Dedifferentiated amniotic fluid mesenchymal stem cell (primary cell): ENCODE measurements around the gene DHRS4L2.
"Not testable (repeated sequence)": the region's sequence is repeated elsewhere in the genome, so short reads cannot be mapped to it uniquely, and the experiment has no call there.

ENCODE experiments used
- DNase-seq: peaks from one replicate; pipeline ENCODE4 v3.0.0-alpha.2; 2016; ENCODE audit errors: extremely low spot score

Gene DHRS4L2

DNA sequence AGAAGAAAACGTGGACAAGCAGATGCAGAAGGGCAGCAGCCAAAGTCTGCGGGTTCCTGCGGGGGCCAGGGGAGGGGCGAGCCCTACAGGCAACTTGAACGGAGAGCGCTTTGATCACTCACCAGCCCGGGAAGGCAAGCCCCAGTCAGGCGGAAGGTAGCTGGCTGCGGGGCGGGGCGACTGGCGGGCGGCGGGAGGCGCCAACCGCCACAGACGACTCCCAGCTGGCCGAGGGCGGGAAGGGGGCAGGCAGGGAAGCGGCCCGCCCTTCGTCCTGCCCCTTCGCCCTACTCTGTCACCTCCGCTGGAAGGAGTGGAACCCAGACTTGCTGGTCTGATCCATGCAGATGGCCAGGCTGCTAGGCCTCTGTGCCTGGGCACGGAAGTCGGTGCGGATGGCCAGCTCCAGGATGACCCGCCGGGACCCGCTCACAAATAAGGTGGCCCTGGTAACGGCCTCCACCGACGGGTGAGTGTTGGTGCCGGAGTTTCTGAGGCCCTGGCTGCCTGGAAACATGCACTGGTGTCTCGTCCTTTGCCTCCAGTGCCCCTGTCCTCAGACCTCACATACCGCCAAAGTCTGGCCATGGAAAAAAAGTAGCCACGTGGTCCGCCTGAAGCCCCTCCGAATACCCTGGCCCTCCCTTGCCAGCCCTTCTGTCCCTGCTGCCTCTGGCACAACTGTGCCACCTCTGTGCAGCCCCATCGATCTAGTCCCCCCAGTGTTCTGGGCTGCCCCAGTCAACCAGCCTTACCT is at the start of gene DHRS4L2:
DHRS4L2 (plus strand) TSS at position 323 of the 757 bp plus-strand sequence; CDS start at position 342, 19 bp downstream.
- not testable (repeated sequence) for DNase-seq

DNA sequence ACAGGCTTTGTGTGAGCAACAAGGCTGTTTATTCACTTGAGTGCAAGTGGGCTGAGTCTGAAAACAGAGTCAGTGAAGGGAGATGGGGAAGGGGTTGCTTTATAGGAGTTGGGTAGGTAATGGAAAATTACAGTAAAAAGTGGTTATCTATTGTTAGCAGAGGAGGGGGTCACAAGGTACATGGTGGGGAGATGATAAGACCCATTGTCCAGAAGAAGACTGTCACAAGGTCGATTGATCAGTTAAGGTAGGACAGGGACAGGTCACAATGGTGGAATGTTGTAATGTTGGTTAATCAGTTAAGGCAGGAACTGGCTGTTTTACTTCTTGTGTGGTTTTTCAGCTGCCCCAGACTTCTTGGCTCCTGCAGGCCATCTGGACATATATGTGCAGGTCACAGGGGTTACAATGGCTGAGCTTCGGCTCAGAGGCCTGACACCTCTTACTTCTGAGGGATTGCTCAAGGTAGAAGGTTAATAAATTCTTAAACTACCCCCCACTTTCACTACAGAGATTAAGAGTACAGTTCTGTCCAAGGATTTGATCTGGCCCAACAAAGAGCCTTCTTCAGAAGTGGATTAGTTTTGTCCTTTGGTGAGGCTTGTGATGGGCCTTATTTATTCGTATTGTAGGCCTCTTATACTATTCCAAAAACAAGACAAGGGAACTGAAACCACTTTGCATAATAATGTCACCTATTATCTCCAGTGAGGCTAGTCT is 49.0 kb upstream of the DHRS4L2 start:
- DNase-seq: no peak

DNA sequence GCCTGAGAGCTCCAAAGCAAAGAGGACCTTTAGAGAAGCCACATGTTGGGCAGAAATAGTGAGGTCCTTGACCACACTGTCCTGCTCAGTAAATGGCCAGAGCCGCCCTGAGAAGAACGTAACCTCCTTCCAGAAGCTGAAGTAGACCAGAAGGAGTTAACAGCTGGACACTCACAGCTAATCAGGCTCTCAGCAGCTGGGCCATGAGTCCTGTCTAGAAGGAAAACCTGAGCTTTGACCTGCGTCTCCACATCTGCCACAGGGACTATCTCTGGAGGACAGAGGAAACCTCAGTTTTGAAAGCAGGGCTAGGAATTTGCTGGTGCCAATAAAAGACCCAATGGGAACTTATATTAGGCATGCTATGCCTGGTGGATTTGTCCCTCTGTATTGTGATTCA is 47.5 kb upstream of the DHRS4L2 start:
- no peak for DNase-seq

DNA sequence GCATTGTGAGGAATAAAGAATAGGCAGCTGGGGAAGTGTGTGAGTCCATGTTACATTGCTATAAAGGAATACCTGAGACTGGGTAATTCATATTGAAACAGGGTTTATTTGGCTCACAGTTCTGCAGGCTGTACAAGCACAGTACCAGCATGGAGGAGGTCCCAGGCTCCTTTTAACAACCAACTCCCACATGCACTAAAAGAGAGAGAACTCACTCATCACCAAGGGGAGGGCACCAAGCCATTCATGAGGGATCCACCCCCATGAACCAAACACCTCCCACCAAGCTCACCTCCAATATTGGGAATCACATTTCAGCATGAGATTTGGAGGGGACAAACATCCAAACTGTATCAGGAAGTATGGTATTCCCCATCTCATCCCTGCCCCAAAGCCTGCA is 47.1 kb upstream of the DHRS4L2 start:
- DNase-seq: no peak

DNA sequence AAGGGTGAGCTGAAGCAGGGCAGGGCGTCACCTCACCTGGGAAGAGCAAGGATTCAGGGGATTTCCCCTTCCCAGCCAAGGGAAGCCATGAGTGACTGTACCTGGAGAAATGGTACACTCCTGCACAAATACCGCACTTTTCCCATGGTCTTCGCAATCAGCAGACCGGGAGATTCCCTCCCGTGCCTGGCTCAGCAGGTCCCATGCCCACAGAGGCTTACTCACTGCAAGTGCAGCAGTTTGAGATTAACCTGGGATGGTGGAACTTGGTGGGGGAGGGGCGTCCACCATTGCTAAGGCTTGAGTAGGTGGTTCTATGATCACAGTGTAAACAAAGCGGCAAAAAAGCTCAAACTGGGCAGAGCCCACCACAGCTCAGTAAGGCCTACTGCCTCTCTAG is 46.1 kb upstream of the DHRS4L2 start:
- DNase-seq: no peak

DNA sequence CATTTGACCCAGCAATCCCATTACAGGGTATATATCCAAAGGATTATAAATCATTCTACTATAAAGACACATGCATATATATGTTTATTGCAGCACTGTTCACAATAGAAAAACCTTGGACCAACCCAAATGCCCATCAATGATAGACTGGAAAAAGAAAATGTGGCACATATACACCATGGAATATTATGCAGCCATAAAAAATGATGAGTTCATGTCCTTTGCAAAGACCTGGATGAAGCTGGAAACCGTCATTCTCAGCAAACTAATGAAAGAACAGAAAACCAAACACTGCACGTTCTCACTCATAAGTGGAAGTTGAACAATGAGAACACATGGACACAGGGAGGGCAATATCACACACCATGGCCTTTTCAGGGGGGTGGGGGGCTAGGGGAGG is 39.7 kb upstream of the DHRS4L2 start:
- not testable (repeated sequence) for DNase-seq

DNA sequence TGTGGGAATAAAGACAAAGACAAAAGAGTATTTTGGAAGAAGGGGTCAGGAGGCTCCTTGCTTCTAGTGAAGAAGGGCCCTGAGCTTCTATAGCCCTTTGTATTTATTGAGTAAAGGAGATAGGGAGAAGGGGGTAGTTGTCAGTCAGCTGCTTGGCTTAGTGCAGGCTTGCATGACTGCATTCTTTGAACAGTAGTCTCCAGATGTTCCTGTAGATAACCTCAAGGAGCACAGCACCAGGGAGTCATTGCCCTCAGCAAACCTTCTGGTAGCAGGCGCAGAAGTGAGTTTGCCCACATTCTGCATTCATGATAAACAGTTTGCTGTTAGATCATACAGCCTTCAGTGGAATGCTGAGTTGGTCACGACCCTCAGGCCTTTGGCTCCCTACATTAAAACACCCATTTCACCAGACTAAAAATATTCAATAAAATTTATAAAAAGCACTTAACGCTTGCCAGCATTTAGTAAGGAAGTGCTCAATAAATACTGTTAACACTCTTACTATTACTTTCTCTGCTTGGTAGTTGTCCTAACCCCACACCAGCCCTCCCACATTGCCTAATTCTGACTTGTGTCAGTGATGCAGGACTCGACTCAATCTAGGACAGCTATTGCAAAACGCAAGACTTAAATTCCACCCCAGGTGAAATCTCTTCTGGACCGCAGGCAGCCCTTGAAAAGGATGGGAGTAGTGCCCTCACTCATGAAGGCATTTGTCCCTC is 38.2 kb upstream of the DHRS4L2 start:
- no peak for DNase-seq

DNA sequence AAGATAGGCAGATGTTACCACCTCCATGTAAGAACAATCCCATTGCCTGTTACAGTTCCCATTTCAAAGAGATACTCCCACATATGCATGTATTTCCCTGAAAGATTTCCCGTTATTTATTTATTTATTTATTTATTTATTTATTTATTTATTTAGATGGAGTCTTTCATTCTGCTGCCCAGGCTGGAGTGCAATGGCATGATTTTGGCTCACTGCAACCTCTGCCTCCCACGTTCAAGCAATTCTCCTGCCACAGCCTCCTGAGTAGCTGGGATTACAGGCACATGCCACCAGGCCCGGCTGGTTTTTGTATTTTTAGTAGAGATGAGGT is 37.6 kb upstream of the DHRS4L2 start:
- not testable (repeated sequence) for DNase-seq

DNA sequence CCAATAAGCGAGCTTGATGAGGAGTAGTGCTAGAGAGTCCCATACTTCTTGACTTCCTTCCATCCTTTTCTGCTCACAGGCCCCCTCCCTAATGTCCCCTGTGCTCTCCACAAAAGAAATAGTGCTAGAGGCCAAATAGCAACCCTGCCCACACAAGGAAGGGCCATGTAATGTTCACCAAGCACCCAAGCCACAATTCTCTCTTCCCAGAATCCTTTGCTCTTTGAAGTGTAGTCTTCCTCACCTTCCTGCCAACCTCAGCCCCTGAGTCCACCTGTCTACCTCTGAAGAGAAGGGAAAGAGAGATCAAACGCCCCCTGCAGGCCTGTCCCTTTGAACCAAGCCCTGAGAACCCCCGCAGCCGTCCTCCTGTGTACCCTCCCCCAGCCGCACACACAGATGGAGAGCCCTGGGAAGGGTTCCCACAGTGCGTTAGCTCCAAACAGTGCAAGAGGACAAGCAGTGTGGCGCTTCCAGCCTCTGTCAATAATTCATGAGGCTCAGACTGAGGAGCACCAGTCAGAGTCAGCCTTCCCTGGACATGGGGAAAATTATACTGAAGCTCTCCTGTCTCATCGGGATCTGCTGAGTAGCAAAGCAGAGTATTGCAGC is 37.0 kb upstream of the DHRS4L2 start:
- no peak for DNase-seq

DNA sequence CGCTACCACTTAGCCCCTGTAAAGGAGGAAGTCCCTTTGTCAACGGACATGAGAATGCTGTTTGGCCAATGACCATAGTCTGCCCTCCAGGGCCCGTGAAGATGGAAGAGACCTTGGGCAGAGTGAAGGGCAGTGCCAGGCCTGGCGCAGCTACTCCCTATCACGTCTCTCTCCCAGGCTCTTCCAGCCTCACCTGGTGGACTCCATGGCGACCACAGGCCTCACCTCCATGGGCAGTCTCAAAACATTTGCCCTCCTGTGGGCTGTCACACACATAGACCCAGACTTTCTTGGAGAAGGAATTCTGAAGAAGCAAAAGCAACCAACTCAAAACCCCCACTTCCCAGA is 35.6 kb upstream of the DHRS4L2 start:
- not testable (repeated sequence) for DNase-seq

DNA sequence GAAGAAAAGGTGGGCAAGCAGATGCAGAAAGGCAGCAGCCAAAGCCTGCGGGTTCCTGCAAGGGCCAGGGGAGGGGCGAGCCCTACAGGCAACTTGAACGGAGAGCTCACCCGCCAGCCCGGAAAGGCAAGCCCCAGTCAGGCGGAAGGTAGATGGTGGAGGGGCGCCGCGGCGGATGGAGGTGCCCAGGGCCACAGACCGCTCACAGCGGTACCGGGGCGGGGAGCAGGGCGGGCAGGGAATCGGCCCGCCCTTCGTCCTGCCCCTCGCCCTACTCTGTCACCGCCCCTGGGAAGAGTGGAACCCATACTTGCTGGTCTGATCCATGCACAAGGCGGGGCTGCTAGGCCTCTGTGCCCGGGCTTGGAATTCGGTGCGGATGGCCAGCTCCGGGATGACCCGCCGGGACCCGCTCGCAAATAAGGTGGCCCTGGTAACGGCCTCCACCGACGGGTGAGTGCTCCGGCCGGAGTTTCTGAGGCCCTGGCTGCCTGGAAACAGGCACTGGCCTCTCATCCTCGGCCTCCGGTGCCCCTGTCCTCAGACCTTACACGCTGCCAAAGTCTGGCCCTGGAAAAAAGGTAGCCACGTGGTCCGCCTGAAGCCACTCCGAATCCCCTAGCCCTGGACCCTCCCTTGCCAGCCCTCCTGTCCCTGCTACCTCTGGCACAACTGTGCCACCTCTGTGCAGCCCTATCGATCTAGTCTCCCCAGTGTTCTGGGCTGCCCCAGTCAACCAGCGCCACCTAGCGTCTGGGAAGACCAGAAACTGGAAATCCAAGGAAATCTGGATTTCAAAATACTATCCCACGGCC is 35.1 kb upstream of the DHRS4L2 start, which contains the start of gene DHRS4:
DHRS4 (plus strand) TSS at position 307 of the 815 bp plus-strand sequence; CDS start at position 326, 19 bp downstream.
- peak; percentile 76 for DNase-seq

DNA sequence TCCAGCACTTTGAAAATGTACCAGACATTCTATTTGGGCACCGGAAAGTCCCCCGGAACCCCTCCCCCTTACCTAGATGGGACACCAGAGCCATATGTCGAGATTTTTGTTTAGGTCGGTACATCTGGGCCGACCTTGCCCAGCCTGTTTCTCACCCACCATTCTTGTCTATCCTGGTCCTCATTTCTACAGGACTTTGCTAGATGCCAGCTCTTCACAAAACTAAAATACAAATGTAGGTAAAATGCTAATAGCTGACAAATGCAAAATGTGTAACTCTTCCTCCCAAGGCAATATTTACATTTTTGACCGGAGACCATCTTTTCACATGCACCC is 34.5 kb upstream of the DHRS4L2 start:
- not testable (repeated sequence) for DNase-seq

DNA sequence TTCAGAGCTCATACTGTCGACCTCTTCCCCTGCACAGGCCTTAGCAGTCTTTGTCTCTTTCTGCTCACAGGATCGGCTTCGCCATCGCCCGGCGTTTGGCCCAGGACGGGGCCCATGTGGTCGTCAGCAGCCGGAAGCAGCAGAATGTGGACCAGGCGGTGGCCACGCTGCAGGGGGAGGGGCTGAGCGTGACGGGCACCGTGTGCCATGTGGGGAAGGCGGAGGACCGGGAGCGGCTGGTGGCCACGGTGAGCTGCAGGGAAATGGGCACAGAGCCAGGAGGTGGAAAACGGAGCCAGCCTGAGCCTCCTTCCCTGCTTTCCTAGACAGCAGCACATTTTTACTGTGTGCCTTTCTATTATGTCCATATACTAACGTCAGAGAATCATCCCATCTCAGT is 33.8 kb upstream of the DHRS4L2 start:
- not testable (repeated sequence) for DNase-seq

DNA sequence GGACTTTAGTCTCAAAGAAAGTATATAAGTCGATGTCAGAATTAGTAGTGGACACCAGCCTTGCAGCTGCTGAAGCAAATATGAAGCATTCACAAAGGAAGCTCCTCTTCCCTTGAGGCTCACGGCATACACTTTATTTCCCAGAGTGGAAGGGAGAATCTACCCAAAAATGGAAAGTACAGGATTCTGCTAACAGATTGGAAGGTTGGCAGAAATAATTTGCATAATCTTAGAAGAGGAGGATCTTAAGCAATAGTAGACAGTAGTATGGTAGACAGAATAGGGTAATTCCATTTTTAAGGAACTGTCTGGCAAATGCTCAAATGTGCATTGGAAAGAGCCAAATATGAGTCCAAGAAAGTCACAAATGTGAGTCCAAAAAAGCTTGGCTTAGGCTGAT is 32.9 kb upstream of the DHRS4L2 start:
- not testable (repeated sequence) for DNase-seq

DNA sequence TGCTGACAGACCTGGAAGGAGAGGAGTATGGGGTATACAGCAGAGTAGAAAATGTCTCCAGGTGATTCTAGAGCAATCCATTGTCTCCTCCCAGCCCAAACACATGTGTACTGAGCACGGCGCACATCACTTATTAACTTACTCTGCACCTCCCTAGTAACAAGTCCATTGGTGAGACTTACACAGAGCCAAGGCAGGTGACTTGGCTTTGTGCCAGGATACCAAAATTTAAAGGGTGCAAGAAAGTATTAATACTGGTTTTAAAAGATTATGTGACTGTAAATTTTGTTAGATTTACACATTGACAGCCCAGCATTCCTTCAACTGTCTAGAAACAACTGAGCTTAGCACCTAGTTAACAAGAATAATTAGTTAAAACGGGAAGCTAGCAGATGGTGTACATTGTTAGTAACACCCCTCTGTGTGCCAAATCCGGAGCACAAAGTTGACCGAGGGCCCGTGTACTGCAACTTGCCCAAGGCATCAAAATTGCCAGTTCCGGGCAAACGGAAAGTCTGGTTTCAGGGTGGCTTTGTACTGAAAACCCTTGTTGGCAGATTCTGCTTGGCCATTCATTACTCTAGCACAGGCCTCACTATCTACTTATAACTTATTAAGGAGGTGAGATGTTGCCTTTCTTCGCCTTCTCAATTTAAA is 30.7 kb upstream of the DHRS4L2 start:
- not testable (repeated sequence) for DNase-seq

DNA sequence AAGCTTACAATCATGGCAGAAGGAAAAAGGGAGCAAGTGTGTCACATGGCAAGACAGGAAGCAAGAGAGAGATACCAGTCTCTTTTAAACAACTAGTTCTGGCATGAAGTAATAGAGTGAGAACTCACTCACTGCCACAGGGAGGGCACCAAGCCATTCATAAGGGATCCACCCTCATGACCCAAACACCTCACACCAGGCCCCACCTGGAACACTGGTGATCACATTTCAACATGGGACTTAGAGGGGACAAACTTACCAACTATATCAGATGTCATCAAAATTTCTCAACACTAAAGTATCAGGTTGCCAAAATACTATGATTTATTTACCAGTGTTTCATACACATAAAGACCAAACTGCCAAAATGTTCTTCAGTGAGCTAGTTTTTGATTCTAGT is 27.8 kb upstream of the DHRS4L2 start:
- DNase-seq: not testable (repeated sequence)

DNA sequence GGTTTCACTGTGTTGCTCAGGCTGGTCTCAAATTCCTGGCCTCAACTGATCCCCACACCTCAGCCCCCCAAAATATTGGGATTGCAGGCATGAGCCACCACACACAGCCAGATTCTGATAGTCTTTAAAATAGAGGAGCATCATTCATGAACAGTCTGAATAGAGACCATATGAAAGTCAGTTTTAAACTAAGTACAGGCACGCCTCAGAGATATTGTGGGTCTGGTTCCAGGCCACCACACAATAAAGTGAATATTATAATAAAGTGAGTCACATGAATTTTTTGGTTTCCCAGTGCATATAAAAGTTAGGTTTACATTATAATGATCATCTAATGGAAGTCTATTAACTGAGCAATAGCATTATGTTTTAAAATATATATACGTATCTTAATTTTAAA is 27.0 kb upstream of the DHRS4L2 start:
- not testable (repeated sequence) for DNase-seq

DNA sequence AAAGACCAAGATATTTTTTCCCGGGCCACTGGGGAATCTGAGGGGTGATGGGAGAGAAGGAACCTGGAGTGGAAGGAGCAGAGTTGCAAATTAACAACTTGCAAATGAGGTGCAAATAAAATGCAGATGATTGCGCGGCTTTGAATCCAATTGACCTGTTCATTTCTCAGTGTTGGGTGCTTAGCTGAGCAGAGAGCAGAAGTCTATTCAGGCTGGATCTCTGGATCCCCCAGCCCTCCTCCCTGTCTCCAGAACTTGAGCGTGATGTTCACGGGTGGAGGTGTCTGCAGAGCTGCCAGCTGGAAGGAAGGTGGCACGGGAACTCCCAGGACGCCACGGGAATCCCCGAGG is 19.6 kb upstream of the DHRS4L2 start:
- not testable (repeated sequence) for DNase-seq

DNA sequence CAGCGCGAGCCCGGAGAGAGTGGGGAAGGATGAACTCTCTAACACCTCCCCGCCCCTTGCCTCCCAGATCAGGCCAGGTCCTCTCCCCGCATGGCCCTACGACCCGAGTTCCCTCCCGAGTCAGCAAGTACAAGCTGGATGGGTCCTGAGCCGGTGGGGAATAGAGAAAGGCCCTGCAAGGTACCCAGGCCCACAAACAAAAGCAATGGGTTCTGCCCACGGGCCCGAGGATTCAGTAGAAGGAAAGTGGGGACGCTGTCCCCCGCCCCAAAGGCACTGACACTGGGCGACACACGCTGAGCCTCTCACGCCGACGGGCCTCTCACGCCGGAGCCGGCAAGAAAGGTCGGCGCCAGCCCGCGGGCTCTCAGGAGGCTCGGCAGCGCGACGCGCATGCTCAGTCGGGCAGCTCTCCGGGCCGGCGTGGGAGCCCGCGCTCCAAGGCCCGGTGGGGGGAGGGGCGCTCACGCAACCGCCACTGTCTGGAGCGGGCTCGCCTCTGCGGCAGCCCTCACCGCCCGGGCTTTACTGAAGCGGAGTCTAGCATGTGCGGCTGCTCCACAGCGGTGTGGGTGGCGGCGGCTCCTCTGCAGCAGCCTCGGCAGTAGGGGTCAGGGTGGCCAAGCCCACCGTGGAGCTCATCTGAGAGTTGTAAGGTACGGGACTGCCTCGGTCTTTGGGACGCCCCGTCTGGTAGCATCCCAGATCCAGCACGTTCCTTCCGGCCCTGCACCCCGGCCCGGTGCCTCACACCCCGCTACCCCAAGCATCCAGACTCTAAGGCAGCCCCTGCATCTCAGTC is 19.0 kb upstream of the DHRS4L2 start:
- DNase-seq: not testable (repeated sequence)

DNA sequence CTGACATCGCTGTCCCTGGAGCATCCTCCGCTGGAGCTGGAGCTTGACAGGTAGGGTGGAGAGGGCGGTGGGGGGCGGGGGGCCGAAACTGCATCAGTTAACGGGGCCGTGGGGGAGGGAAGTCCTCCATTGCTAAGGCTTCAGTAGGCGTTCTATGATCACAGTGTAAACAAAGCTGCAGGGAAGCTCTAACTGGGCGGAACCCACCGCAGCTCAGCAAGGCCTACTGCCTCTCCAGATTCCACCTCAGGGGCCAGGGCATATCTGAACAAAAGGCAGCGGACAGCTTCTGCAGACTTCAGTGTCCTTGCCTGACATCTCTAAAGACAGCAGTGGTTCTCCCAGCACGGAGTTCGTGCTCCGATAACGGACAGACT is 18.5 kb upstream of the DHRS4L2 start:
- DNase-seq: not testable (repeated sequence)
